PC-9 (cell line): ENCODE results near the gene ULK3. TPM values are rescaled to one million over a fixed set of nuclear protein-coding genes. Genes with fewer than 3 reads are reported as not detected.

Source experiments
- BruUV-seq: library from RNA; stranded (reverse); fragments of 400-500 nt; replicated peaks from 2 replicates; lab custom pipeline; 2021; lab: Mats Ljungman, UMichigan
- CTCF ChIA-PET: fragments of 300-600 bp; sonication (Branson Sonifier 250); formaldehyde crosslinking; loops from one replicate; lab custom pipeline; 2022; ENCODE audit warnings: antibody characterized with exemption; lab: Charles Lee
- POLR2A ChIA-PET: fragments of 300-600 bp; sonication (Branson Sonifier 250); formaldehyde crosslinking; loops from one replicate; lab custom pipeline; 2022; ENCODE audit warnings: antibody characterized with exemption; ENCODE audit not compliant: unreplicated experiment; lab: Charles Lee
- DNase-seq, 2 experiments: peaks; one replicate each; pipeline versions ENCODE4 v3.0.0 to v3.0.0-alpha.2; 2015 to 2022; ENCODE audit warnings: mixed read lengths in 1 of 2
- H2AFZ ChIP-seq: fragments of 200-600 bp; sonication (generic); 2 replicates; pipeline ENCODE4 v1.8.1; 2017; ENCODE audit warnings: antibody characterized with exemption
- H3F3A ChIP-seq: fragments of 200-600 bp; sonication (generic); 2 replicates; pipeline ENCODE4 v1.8.1; 2017; ENCODE audit warnings: antibody characterized with exemption, mild to moderate bottlenecking, low read depth; ENCODE audit not compliant: insufficient read depth
- H3K27ac ChIP-seq: fragments of 200-600 bp; sonication (generic); 2 replicates; pipeline ENCODE4 v1.6.1; 2016; ENCODE audit warnings: mixed run types
- H3K27me3 ChIP-seq: fragments of 200-600 bp; sonication (generic); 2 replicates; pipeline ENCODE4 v1.6.1; 2016; ENCODE audit warnings: low read depth, mixed run types; ENCODE audit not compliant: insufficient read depth
- H3K36me3 ChIP-seq: fragments of 200-600 bp; sonication (generic); 2 replicates; pipeline ENCODE4 v1.6.1; 2016; ENCODE audit warnings: low read depth, mixed run types
- H3K4me1 ChIP-seq: fragments of 200-600 bp; sonication (generic); replicated peaks from 2 replicates; pipeline ENCODE4 v1.6.1; 2016; ENCODE audit warnings: mixed run types; ENCODE audit not compliant: insufficient read depth
- H3K4me2 ChIP-seq: fragments of 200-600 bp; sonication (generic); 2 replicates; pipeline ENCODE4 v1.6.1; 2017; ENCODE audit warnings: mixed run types
- H3K4me3 ChIP-seq: fragments of 200-600 bp; sonication (generic); 2 replicates; pipeline ENCODE4 v1.6.1; 2016; ENCODE audit warnings: mixed run types
- H3K79me2 ChIP-seq: fragments of 200-600 bp; sonication (generic); 2 replicates; pipeline ENCODE4 v1.6.1; 2017; ENCODE audit warnings: low read depth, mixed run types
- H3K9me2 ChIP-seq: fragments of 200-600 bp; sonication (generic); 2 replicates; pipeline ENCODE4 v1.8.1; 2017; ENCODE audit warnings: mild to moderate bottlenecking; ENCODE audit not compliant: insufficient read depth
- H3K9me3 ChIP-seq: fragments of 200-600 bp; sonication (generic); 2 replicates; pipeline ENCODE4 v1.8.1; 2016; ENCODE audit warnings: low read depth; ENCODE audit not compliant: insufficient read depth
- H4K20me1 ChIP-seq: fragments of 200-600 bp; sonication (generic); 2 replicates; pipeline ENCODE4 v1.8.1; 2017; ENCODE audit not compliant: insufficient read depth
- EZH2 ChIP-seq: fragments of 200-600 bp; sonication (generic); IDR thresholded peaks from 2 replicates; pipeline ENCODE4 v1.8.0; 2017; ENCODE audit warnings: antibody characterized with exemption, low read depth
- intact Hi-C: fragments of 100-400 bp; cut with micrococcal nuclease; formaldehyde crosslinking; loops from one replicate; pipeline ENCODE4 v1.10.0; 2022; ENCODE audit not compliant: unreplicated experiment
- total RNA-seq: library from RNA; stranded (reverse); gene quantifications from 2 replicates; pipeline ENCODE4 v1.2.3, GENCODE V29; 2021
- TF ChIP-seq, protein P1 (sequence below): fragments of 200-600 bp; sonication (generic); conservative IDR thresholded peaks from 2 replicates; pipeline ENCODE4 v1.6.1; 2017; ENCODE audit warnings: mixed run types, antibody characterized with exemption, mild to moderate bottlenecking, moderate library complexity

The ULK3 gene
- total RNA-seq, 1 experiment from 2014 or later = 30.2 TPM

DNA sequence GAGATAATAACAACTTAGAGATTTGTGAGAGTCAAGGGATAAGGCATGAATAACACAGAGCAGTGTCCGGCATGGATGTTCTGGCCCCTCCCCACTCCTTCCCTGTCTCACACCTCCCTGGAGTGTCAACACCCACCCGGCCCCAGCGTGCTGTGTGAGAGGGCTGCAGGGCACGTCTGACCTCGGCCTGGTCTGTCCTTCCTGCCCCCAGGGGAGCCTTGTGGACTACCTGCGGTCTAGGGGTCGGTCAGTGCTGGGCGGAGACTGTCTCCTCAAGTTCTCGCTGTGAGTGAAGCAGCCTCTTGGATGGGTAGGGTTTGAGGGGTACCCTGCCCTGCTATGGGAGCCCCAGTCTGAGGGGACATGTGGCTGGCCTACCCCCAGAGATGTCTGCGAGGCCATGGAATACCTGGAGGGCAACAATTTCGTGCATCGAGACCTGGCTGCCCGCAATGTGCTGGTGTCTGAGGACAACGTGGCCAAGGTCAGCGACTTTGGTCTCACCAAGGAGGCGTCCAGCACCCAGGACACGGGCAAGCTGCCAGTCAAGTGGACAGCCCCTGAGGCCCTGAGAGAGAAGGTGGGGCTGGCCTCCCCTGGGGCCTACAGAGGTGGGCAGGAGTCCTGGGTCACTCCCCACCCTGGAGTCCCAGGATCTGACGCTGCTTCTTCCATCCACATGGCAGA lies 41.5 kb downstream of the ULK3 start:
- intact Hi-C loops = loop anchor here (2.0 kb wide), 1 partner anchor 19 kb away; the partner anchor contains the start of gene CSK
- ChIA-PET CTCF (no interaction called here), POLR2A (no interaction called here)
- Histone ChIP-seq H3K9me3 (no peaks in the 10 kb centered on the region), H3K36me3 (no peaks in the 10 kb centered on the region), H3K79me2 (no peaks in the 10 kb centered on the region), H3K27ac (no peak overlapping the region), H3K4me1 (0 out of 2 replicates have a peak, but pooled peaks cover 8% of the 10 kb centered on the region), H3K4me2 (no peak overlapping the region), H3K9me2 (no peaks in the 10 kb centered on the region), H3K4me3 (no peak overlapping the region), H3K27me3 (no peaks in the 10 kb centered on the region), H2AFZ (no peak overlapping the region), H4K20me1 (peaks cover 13% of the 10 kb centered on the region), H3F3A (peaks cover 5% of the 10 kb centered on the region; the same call in 1 of the 2 replicates)
- TF ChIP-seq EZH2 = no peak
- TF ChIP-seq, protein P1, sequence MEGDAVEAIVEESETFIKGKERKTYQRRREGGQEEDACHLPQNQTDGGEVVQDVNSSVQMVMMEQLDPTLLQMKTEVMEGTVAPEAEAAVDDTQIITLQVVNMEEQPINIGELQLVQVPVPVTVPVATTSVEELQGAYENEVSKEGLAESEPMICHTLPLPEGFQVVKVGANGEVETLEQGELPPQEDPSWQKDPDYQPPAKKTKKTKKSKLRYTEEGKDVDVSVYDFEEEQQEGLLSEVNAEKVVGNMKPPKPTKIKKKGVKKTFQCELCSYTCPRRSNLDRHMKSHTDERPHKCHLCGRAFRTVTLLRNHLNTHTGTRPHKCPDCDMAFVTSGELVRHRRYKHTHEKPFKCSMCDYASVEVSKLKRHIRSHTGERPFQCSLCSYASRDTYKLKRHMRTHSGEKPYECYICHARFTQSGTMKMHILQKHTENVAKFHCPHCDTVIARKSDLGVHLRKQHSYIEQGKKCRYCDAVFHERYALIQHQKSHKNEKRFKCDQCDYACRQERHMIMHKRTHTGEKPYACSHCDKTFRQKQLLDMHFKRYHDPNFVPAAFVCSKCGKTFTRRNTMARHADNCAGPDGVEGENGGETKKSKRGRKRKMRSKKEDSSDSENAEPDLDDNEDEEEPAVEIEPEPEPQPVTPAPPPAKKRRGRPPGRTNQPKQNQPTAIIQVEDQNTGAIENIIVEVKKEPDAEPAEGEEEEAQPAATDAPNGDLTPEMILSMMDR = no peak
- no peak for DNase-seq
- no TSS peak for BruUV-seq

DNA sequence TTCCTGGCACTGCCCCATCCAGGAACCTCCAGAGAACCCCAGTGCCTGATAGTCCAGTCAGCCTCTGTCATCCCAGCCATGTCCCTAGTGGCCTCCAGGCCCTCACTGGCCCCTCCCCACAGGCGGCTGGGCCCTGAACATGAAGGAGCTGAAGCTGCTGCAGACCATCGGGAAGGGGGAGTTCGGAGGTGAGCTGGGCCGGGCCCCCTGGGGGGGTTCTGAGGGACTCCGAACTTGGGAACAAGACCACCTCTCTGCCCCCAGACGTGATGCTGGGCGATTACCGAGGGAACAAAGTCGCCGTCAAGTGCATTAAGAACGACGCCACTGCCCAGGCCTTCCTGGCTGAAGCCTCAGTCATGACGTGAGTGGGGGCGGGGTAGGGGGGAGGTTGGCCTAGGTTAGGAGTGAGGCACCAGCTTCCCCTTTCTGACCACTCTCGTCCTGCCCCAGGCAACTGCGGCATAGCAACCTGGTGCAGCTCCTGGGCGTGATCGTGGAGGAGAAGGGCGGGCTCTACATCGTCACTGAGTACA lies 42.3 kb downstream of the ULK3 start:
- peaks cover 5% of the 10 kb centered on the region; the same call in 1 of the 2 replicates for H3F3A ChIP-seq
- no TSS peak for BruUV-seq
- no peak overlapping the region for H3K27ac ChIP-seq
- TF ChIP-seq EZH2 = no peak
- TF ChIP-seq, protein P1 = no peak
- H4K20me1 ChIP-seq = peaks cover 13% of the 10 kb centered on the region
- no peak for DNase-seq
- no peaks in the 10 kb centered on the region for H3K79me2 ChIP-seq
- ChIA-PET POLR2A (no interaction called here), CTCF (no interaction called here)
- no peak overlapping the region for H3K4me3 ChIP-seq
- 0 out of 2 replicates have a peak, but pooled peaks cover 8% of the 10 kb centered on the region for H3K4me1 ChIP-seq
- H3K36me3 ChIP-seq = no peaks in the 10 kb centered on the region
- intact Hi-C loops = loop anchor here (1.0 to 2.0 kb wide), 2 partner anchors 18 to 29 kb away; partner anchors contain the start of gene CSK
- no peak overlapping the region for H2AFZ ChIP-seq
- no peaks in the 10 kb centered on the region for H3K27me3 ChIP-seq
- H3K9me3 ChIP-seq = no peaks in the 10 kb centered on the region
- no peak overlapping the region for H3K4me2 ChIP-seq
- no peaks in the 10 kb centered on the region for H3K9me2 ChIP-seq

DNA sequence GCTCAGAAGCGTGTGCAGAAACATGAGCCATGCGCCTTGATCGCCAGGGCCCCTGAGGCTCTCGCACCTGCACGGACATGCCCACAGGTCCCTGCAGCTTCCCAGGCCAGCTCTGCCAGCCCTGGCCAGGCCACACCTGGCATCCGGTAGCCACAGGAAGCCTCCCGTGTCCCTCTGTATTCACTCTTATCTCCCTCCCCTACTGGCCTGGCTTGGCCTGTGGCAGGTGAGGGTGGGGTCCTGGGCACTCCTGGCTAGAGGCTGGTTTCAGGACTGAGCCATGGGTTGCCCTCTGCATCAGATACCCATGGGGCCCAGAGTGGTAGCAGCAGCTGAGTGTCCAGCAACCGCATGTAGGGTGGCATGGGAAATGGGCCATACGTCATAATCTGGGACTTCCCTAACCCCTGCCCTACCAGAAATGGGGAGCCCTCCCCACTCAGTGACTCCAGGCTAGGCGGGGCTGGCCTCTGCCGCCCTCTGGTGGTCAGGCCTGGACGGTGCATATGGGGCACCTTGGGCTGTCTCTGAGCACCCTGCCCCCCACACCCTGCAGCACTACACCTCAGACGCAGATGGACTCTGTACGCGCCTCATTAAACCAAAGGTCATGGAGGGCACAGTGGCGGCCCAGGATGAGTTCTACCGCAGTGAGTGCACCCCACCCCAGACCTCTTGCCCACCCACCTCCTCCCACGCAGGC lies 42.9 kb downstream of the ULK3 start:
- ChIA-PET POLR2A (no interaction called here), CTCF (interaction anchor here (0.8 to 1.2 kb wide), 3 partner anchors 17 to 29 kb away, joined by 3 to 5 read pairs (median 3); no protein-coding TSS in a partner anchor)
- no peaks in the 10 kb centered on the region for H3K27me3 ChIP-seq
- H3F3A ChIP-seq = peaks cover 5% of the 10 kb centered on the region; the same call in 1 of the 2 replicates
- no peaks in the 10 kb centered on the region for H3K79me2 ChIP-seq
- no peak overlapping the region for H2AFZ ChIP-seq
- H4K20me1 ChIP-seq = peaks cover 13% of the 10 kb centered on the region
- BruUV-seq = no TSS peak
- no peaks in the 10 kb centered on the region for H3K9me3 ChIP-seq
- H3K36me3 ChIP-seq = no peaks in the 10 kb centered on the region
- peak; percentile 63 to 89 for DNase-seq
- H3K4me3 ChIP-seq = no peak overlapping the region
- no peak overlapping the region for H3K27ac ChIP-seq
- H3K4me1 ChIP-seq = 0 out of 2 replicates have a peak, but pooled peaks cover 8% of the 10 kb centered on the region
- H3K4me2 ChIP-seq = no peak overlapping the region
- no peak for TF ChIP-seq EZH2
- TF ChIP-seq, protein P1 = peak; percentile 96
- intact Hi-C loops = loop anchor here (1.0 to 2.0 kb wide), 2 partner anchors 17 to 29 kb away; partner anchors contain the start of gene CSK
- no peaks in the 10 kb centered on the region for H3K9me2 ChIP-seq
